Left colon (tissue), 2 donors: ENCODE measurements around the gene HIGD1C. TPM values are rescaled to one million over a fixed set of nuclear protein-coding genes. Genes with fewer than 3 reads are reported as not detected.

Experiments used
- ATAC-seq: fragments of 200-7000 bp; cut with Tn5 transposase; one replicate; pipeline ENCODE4 v1.9.1; 2020; ENCODE audit warnings: mild to moderate bottlenecking, moderate library complexity
- DNase-seq, 2 donors: peaks; one replicate each; pipeline ENCODE4 v3.0.0-alpha.2; 2020
- intact Hi-C, 2 donors: fragments of 100-400 bp; cut with DNase I in 1 of 2; cut with micrococcal nuclease in 1 of 2; formaldehyde crosslinking; loops; one replicate each; pipeline versions ENCODE4 v1.11.2 to v1.14.0; 2022; cut with DNase I, micrococcal nuclease
- total RNA-seq, 2 donors: library from RNA; stranded (reverse); fragmentation: NEBNext Ultra II Directional; extraction: Animal tissue kit (Norgen Biotek cat#: 25700); gene quantifications; one replicate each; pipeline ENCODE4 v1.2.1, GENCODE V29; 2021
- donor health status: DM: no; HTN: no; CAD: no.
- donor health status: DM: yes; HTN: yes; CAD: no.

HIGD1C gene
- total RNA-seq, 2 donors from 2014 or later: not detected

DNA sequence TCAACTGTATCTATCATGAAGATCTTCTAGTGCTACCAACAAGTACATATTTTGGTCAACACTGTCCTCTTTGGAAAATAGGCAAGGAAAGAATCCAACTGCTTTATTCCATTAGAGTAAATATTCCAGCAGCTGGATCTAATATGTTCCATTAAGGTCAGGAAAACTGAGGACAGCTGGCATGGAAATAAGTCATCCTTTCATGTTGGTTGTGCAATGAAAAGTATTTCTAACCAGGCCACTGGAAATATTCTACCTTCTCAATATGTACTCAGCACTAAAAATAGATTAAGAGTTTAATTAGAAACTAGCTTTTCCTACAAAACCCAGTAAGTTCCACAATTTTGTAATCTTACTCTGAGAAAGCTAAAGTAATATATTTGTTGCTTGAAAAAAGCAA is 19.6 kb downstream of the HIGD1C start:
- intact Hi-C loops: no loop called here
- no peak for ATAC-seq
- DNase-seq: no peak

- intact Hi-C loops: no loop called here
- DNase-seq (no peak), ATAC-seq (no peak)
Observed at GRCh38 chr12:50979369-50980052, 27.2 kb downstream of the HIGD1C start.

- intact Hi-C loops: no loop called here
- DNase-seq (no peak), ATAC-seq (peak; percentile 73)
Observed at GRCh38 chr12:50980545-50980944, 28.2 kb downstream of the HIGD1C start.

DNA sequence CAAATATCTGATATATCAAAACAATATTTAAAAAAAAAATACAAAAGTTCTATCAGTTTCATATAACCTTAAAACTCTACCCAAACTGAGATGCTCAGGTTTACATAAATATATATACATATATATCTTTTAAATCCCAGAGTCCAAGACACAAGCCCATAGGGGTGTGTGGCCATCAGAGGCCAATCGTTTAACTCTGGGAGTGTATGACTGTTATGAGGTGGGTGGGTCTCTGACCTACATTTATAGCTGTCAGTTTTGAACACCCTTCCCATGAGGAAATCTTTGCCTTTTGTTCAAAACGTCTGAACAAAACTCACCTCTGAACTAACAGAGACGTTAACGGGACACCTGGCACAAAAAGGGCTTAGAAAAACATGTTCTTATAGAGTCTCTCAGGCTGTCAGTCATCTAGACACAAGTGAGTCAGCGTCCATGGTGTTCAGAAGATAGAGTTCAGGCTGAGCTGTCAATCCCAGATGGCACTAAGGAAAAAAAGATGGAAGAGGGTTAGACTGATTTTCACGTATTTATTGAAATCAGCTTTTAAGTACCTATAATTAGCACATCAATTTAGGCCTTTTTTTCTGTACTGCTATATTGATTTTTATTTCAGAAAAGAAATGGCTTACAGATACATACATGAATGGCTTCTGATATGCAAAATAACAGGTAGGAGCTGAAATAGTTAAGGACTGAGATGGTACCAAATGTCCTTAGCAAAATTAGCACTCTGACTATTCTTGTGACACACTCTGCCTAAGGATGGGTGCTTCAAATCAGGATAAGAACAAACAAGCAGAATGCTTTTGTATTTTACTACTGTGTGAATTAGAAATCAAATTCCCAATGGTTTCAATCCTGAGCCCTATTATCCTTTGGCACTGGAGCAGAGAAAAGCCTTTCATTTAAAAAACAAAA is 29.2 kb downstream of the HIGD1C start:
- intact Hi-C loops: no loop called here
- no peak for DNase-seq
- peak; percentile 95 for ATAC-seq

DNA sequence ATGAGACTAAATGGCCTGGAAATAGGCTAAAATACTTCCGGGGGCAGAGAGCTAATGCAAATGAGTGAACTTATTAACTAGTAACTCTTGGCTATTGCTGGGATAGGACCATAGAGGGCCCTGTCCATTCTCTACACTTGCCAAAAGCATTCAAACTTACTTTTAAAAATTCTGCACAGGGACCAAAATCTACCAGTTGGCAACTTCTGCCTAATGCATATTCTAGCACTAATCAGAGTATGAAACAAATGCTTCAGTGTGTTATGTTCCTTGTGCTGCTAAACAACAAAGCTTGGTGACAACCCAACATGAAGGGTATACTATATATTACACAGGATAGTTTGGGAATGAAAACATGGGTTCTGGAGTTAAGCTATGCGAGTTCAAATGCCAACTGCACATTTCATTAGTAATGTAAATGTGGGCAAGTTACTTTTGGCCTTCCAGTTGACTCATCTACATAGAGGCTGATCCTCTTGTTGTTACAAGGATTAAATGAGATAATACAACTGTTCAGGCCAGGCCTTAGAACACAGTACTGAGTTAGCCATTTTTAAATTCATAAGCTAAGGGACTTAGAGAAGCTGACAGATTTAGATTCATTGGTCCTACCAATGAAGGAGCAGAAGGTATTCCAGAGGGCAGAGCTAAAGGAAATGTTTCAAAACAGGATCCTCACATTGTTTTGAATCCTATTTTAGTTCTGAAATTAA is 32.4 kb downstream of the HIGD1C start:
- DNase-seq: no peak
- intact Hi-C loops: loop anchor here in 1 of 2 donors (5.0 kb wide), 2 partner anchors 57 to 217 kb away; a partner anchor contains a TSS
- ATAC-seq: no peak

GRCh38 chr12:50985322-50985721 is 33.0 kb downstream of the HIGD1C start:
- DNase-seq (no peak), ATAC-seq (no peak)
- intact Hi-C loops: loop anchor here in 1 of 2 donors (5.0 kb wide), 2 partner anchors 58 to 218 kb away; a partner anchor contains a TSS

- intact Hi-C loops: loop anchor here in 1 of 2 donors (2.0 to 5.0 kb wide), 3 partner anchors 60 to 220 kb away; a partner anchor contains a TSS
- DNase-seq (peak; percentile 47 to 51), ATAC-seq (peak; percentile 94)
Observed at GRCh38 chr12:50986966-50987737, 34.8 kb downstream of the HIGD1C start.

DNA sequence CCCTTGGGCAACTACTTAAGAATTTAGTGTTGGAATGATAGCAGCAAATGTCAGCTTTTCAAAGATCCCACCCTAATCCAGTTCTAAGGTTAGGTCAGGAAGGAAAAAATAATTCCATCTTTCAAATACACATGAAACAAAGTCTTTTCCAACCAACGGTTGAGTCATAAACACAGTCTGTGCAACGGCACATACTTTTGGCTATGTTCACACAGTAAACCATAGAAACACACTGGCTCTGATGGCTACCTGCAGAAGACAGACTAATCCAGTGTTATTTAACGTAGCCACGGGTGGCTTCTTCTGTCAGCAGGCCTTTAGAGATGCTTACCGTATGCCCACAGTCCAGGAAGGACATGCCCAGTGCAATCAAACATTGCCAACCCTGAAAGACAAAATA is 35.7 kb downstream of the HIGD1C start:
- no peak for ATAC-seq
- intact Hi-C loops: loop anchor here in 1 of 2 donors (5.0 kb wide), 2 partner anchors 61 to 221 kb away; a partner anchor contains a TSS
- DNase-seq: no peak

- DNase-seq: no peak
- ATAC-seq: no peak
- intact Hi-C loops: loop anchor here in 1 of 2 donors (5.0 kb wide), 2 partner anchors 62 to 222 kb away; a partner anchor contains a TSS
Observed at GRCh38 chr12:50988871-50989270, 36.5 kb downstream of the HIGD1C start.

DNA sequence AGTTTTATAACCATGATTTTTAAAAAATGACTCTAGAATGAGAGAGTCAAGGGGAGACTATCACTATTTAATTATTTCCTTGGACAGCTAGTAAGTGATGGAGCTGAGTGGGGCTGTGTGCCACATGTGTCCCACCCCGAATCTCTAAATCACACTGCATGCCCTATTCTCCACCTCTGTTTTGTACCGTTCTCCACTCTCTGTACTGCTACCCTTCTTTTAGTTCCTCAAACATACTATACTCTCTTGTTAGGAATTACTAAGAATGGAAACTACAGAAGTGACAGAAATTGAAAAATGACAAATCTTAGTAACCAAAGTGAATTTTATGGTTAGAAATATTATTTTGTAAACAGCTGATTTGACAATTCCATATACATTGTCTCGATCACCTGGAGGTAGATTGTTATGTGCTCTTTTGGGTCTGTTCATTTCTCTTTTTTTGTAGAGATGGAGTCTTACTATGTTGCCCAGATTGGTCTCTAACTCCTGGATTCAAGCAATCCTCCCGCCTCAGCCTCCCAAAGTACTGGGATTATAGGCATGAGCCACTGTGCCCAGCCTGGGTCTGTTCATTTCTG is 37.9 kb downstream of the HIGD1C start:
- ATAC-seq (no peak), DNase-seq (no peak)
- intact Hi-C loops: no loop called here

DNA sequence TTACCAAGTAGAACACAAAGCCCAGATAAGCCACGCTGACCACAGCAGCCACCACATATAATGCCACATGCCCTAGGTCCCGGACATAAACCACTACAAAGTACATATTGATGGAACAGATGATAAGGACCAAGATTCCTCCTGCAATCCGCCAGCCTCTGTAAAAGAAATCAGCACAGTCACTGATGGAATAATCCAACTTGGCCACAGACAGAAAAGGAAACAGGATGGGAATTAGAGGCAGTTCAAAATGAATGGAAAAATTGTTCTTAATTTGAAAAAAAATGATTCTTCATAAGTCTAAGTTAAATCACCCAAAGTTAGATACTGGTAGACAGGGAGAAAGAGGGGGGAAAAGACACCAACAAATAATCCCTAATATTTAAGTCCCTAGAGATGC is 38.4 kb downstream of the HIGD1C start:
- DNase-seq (no peak), ATAC-seq (no peak)
- intact Hi-C loops: no loop called here

GRCh38 chr12:50991291-50991690 is 38.9 kb downstream of the HIGD1C start:
- DNase-seq (no peak), ATAC-seq (no peak)
- intact Hi-C loops: no loop called here

- intact Hi-C loops: no loop called here
- ATAC-seq (no peak), DNase-seq (no peak)
Observed at GRCh38 chr12:50992819-50993218, 40.5 kb downstream of the HIGD1C start.

DNA sequence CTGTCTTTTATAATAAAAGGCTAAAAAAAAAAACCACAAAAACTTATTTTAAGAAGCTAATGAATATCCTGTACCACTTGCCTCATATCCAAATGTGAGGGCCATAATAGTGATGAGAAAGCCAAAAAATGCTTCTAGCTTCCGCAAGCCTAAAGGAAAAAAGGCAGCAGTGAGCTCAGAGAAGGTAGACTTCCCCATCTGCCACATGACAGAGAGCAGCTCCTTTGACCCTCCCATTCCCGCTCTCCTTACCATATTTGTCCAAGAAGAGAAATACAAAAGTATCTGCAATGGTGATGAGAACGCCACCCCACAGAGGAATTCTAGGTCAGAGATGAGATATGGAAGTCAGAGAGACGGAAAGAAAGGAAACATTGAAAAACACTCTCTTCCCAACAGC is 46.7 kb downstream of the HIGD1C start:
- intact Hi-C loops: no loop called here
- DNase-seq (no peak), ATAC-seq (no peak)

- ATAC-seq (no peak), DNase-seq (no peak)
- intact Hi-C loops: no loop called here
Observed at GRCh38 chr12:51000245-51000644, 47.9 kb downstream of the HIGD1C start.

DNA sequence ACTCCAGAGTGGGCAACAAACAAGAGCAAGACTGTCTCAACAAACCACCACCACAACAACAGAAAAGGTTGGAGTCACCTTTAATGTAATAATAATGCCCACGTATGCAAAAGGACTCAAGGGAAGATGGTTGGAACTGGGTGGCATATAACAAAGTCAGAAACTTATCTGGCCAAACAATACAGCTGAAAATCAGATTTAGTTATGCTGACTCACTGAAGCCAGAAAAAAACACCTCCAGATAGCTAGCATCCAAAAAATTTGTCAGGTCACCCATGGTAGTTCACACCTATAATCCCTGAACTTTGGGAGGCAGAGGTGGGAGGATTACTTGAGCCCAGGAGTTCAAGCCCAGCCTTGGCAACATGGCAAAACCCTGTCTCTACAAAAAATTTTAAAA is 49.5 kb downstream of the HIGD1C start:
- ATAC-seq (no peak), DNase-seq (no peak)
- intact Hi-C loops: no loop called here

GRCh38 chr12:51004504-51004903 is 52.2 kb downstream of the HIGD1C start:
- intact Hi-C loops: no loop called here
- ATAC-seq (no peak), DNase-seq (no peak)

GRCh38 chr12:51005030-51005429 is 52.7 kb downstream of the HIGD1C start:
- no peak for ATAC-seq
- intact Hi-C loops: no loop called here
- no peak for DNase-seq
